ENCODE measurements around the gene ORMDL3.
A peak's percentile ranks its signal among the peaks of the same experiment; 100 is the strongest.

ORMDL3 gene, protein sequence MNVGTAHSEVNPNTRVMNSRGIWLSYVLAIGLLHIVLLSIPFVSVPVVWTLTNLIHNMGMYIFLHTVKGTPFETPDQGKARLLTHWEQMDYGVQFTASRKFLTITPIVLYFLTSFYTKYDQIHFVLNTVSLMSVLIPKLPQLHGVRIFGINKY

GRCh38 chr17:39927101-39927928, at the start of gene ORMDL3, which contains the start of gene LRRC3C:
Gene ORMDL3, minus strand, starts transcription at chr17:39927601. Its CDS starts 3,398 bp downstream, at chr17:39924203.
Gene LRRC3C, plus strand, starts transcription at chr17:39927732. Its CDS starts 13,792 bp downstream, at chr17:39941524.
- DNase-seq, result peak; percentile 91

DNA sequence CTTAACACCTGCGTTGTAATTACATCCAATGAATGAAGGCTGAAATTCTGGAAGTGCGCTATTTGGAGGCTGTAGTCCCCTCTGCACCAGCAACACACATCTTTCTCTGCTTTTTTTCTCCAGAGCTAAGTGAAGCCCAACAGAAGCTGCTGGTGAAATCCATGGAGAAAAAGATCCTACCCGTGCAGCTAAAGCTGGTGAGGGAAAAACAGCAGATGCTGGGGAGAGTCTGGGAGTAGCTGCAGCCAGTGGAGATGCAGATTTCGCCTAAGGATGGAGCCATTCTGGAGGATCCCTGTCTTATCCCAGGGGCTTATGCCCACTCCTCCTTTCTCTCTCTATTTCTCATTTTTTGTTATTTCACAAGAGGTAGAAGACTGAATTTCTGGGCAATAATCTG, 48.4 kb upstream of the ORMDL3 start:
- DNase-seq, result no peak

GRCh38 chr17:39974433-39974832, 47.0 kb upstream of the ORMDL3 start:
- no peak for DNase-seq

- no peak for DNase-seq
Observed at GRCh38 chr17:39973496-39973895, 46.1 kb upstream of the ORMDL3 start.

DNA sequence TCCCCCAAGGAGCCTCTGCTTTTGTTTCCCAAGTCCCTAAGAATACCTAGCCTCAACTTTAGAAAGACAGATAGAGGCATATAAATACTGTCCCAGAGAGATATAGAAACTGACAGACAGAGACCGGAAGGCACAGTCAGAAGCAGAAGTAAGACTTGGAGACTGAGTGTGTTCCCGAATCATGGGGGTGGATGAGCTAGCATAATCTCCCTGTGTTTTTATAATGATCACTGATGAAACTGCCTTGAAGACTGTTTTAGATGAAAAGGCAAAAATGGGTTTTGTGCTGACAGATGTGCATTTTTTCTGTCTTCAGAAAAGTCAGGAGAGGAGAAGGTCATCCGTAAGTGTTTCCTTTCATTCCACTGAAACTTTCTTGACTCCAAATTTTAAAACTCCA, 44.9 kb upstream of the ORMDL3 start:
- no peak for DNase-seq

DNA sequence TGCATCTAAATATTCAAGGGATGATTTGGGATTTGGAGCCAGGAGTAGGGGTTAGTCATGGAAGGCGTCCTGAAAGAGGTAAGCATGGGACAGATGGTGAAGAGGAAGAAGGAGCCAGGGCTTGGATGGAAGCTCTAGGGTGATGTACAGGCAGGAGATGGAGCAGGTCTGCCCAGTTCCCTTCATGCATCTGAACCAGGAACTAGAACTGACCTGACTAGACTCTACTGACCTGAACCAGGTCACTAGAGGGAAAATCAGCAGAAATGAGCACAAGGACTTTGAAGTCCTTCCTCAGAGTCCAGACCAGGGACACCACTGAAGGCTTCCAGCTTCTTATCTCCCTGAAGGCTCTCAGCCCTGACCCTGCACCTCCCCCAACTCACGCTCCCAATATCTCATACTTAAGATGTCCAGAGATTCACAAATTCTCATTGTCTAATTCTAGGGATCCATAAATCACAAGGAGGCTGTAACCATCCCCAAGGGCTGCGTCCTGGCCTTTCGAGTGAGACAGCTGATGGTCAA, 43.7 kb upstream of the ORMDL3 start:
- DNase-seq, result no peak

DNA sequence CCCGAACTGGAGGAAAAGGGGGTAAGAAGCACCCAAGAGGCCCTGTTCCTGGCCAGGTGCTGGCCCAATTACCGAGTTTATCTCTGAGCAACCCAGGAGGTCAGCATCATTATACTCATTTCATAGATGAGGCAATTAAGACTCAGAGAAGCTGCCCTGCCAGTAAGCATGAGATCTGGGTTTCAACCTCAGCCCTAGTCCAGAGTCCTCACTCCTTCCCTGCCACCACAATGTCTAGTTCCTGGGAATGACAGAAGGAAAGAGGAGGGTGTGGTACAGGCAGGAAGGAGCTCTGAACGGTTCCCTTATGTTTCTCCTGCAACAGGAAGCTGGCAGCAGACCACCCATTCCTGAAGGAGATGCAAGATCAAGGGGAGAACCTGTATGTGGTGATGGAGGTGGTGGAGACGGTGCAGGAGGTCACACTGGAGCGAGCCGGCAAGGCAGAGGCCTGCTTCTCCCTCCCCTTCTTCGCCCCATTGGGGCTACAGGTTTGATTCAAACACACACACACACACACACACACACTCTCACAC, 42.8 kb upstream of the ORMDL3 start:
- no peak for DNase-seq

DNA sequence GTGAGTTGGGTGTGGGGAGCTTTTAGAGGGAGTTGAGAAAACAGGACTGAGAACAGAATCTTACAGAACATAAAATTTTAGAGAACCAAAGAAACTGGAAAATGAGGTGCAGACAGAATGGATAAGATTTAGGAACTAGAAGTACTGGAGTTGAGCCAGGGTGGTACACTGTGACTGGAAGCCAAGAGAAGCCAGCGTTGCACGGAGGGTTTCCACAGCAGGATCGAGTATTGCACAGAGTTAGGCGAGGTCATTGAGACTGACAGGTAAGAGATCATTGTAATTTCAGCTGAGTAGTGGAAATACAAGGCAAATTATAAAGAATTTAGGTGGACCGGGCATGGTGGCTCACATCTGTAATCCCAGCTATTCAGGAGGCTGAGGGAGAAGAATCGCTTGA, 42.0 kb upstream of the ORMDL3 start:
- DNase-seq, result no peak

- DNase-seq, result no peak
Observed at GRCh38 chr17:39968761-39969160, 41.4 kb upstream of the ORMDL3 start.

DNA sequence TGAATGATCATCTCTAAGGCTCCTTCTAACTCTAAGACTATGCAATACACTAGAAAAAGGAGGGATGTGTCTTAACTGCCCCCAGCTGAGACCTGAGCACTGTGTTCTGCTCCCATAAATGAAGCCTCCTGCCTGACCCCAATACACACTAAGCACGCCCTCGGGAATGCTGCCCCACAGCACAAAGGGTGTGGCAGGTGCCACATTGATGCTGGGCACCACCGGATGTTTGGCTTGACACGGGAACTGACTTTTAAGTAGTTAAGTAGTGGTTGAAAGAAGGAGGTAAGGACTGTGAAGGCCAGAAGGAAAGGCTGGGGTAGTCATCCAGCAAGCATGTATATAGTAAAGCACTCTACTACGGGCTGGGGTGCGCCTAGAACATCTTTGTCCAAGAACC, 39.4 kb upstream of the ORMDL3 start:
- DNase-seq, result no peak

GRCh38 chr17:39965017-39965699, 37.8 kb upstream of the ORMDL3 start:
- no peak for DNase-seq

DNA sequence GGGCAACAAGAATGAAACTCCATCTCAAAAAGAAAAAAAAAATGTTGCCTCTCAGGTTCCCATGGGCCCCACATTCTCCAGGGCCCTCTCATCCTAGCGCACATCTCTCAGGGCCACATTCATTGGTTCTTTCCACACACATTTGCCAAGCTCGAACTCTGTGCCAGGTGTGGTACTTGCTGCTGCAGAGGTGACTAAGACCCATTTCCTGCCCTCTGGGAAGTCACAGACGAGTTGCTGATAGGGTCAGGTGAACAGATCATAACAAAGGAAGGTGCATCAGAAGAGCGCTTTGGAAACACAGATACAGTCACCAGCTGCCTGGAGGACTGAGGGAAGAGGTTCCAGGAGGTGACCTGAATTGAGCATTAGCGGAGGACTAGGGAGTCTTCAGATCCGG, 36.4 kb upstream of the ORMDL3 start:
- peak; percentile 34 for DNase-seq

DNA sequence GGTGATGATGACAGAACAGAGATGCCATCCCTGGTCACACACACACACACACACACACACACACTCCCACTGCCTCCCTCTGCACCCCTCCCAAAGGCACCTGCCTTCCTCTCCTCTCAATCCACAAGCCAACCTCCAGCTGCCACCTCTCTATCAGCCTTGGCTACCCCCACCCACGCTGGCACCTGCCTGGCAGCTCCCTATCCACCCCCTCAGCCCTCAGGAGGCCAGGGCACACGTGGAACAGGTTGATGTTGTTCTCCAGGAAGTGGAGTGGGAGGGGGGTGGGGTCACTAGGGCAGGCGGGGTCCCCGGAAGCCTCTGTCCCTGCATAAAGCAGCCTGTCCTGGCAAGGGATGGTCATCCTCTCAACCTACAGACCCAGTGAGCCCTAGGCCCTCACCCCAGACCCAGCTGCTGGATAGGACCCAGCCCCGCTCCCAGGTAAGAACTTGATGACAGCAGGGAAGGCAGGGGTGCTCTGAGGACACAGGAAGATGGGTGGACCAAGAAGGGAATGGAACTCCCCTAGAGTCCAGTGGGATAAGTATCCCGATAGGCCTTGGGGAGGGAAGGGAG, 35.3 kb upstream of the ORMDL3 start, which contains the start of gene GSDMA:
Gene GSDMA, plus strand, starts transcription at position 363 of the 579 bp plus-strand sequence. CDS start 2,684 bp downstream, outside the sequence.
- DNase-seq, result peak; percentile 25

- DNase-seq, result no peak
Observed at GRCh38 chr17:39960524-39961041, 33.2 kb upstream of the ORMDL3 start.

DNA sequence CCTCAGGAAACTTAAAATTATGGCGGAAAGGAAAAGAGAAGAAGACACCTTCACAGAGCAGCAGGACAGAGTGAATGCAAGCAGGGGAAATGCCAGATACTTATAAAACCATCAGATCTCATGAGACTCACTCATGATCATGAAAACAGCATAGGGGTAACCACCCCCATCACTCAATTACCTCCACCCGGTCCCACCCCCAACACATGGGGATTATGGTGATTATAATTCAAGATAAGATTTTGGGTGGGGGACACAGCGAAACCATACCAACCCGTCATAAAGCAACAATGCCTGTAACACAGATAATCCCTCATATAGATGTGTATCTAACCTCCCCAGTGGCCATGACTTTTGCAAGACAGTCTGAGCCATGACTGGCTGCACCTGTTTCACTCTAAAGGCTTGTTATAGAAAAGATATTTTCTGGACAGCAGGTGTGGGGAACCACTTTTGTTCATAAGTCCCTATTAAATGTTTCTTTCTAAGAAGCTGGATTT, 28.4 kb upstream of the ORMDL3 start:
- DNase-seq, result no peak

DNA sequence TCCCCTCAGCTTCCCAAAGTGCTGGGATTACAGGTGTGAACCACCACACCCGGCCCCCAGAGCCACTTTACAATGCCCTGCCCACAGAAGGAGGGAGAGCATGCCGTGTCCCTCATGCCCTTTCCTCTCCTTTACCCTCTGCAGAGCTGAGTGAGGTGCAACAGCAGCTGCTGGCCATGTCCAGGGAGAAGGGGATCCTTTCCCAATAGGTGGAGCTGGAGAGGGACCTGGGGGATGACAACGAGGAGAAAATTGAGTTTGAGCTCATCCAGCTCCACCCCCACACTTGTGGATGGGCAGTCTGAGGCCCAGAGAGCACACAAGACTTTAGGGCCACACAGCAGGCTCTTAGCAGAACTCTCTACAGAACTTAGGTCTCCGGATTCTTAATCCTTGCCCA, 27.5 kb upstream of the ORMDL3 start:
- DNase-seq, result no peak

DNA sequence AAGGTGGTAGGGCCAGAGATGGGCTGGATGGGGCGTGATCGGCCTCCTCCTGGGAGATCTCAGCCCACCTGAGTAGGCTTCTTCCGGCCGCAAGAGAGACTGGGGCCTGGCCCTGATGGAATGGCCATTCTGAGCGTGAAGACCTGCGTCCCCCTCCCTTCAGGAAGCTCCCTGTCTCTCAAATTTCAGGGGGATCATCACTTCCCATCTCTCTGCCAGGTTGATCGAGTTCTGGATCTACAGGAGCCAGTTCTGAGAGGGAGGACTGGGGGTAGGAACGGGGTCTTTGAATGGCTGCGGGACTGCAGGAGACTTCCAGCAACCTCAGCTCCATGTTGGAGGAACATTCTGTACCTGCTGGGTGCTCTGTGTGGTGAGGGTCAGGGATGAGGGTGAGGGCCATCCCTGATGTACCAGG, 26.1 kb upstream of the ORMDL3 start:
- no peak for DNase-seq

DNA sequence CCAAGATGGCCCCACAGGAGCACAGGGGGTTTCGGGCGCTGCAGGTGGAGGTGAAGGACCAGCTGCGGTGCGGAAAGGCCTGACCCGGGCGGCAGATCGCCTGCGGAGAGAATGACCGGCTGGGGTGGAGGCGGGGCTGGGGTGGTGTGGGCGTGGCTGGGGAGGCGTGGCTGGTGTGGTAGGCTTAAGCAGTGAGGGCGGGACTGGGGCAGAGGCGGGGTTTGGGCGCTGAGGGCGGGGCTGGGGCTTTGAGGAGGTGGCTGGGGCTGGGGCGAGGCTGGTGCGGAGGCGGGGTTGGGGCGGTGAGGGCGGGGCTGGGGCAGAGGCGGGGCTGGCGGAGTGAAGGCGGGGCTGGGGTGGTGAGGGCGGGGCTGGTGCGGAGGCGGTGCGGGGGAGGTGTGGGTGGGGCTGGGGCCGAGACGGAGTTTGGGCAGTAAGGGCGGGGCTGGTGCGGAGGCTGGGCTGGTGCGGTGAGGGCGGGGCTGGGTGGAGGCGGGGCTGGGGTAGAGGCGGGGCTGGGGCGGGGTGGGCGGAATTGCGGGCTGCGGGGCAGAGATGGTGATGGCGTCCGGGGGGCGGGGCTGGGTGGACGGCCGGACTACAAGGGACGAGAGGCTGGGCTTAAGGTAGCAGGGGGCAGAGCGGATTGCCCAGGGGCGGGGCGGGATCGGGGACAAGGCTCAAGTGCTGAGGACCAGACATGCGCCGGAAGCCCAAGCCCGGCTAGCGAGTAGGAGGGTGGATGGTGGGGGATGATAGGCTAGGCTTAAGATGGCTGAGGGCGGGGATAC, 25.5 kb upstream of the ORMDL3 start:
- peak; percentile 89 for DNase-seq

- DNase-seq, result no peak
Observed at GRCh38 chr17:39951924-39952679, 24.7 kb upstream of the ORMDL3 start.

- no peak for DNase-seq
Observed at GRCh38 chr17:39950871-39951348, 23.5 kb upstream of the ORMDL3 start.

- no peak for DNase-seq
Observed at GRCh38 chr17:39949028-39949427, 21.6 kb upstream of the ORMDL3 start.
